BJ (cell line): ENCODE results near the gene NAA38. TPM values are rescaled to one million over a fixed set of nuclear protein-coding genes. Genes with fewer than 3 reads are reported as not detected.

Experiments
- CTCF ChIA-PET: fragments of 350-600 bp; formaldehyde crosslinking; extraction: SDS; loops from one replicate; lab custom pipeline; 2021; ENCODE audit warnings: antibody characterized with exemption, inconsistent platforms; lab: Yijun Ruan, JAX
- POLR2A ChIA-PET: fragments of 300-600 bp; sonication (Branson Sonifier 250); formaldehyde crosslinking; extraction: SDS; loops from one replicate; lab custom pipeline; 2021; ENCODE audit warnings: antibody characterized with exemption; lab: Charles Lee
- DNase-seq: peaks from one replicate; pipeline ENCODE4 v3.0.0-alpha.2; 2011; ENCODE audit warnings: low read depth
- H3K27me3 ChIP-seq: 2 replicates; pipeline ENCODE4 v1.6.0; 2011; ENCODE audit warnings: low read length; ENCODE audit not compliant: control insufficient read depth, insufficient read depth
- H3K36me3 ChIP-seq: 2 replicates; pipeline ENCODE4 v1.5.1; 2011; ENCODE audit warnings: low read length; ENCODE audit not compliant: control insufficient read depth, insufficient read depth
- H3K4me3 ChIP-seq: 2 replicates; pipeline ENCODE4 v1.5.1; 2011; ENCODE audit warnings: low read depth, mild to moderate bottlenecking, control low read depth, low read length
- CTCF ChIP-seq: IDR thresholded peaks from 2 replicates; pipeline ENCODE4 v1.5.1; 2011; ENCODE audit warnings: low read depth, mild to moderate bottlenecking, control low read depth, inconsistent platforms, low read length, moderate library complexity; ENCODE audit not compliant: insufficient read depth
- polyA plus RNA-seq: library from polyadenylated mRNA; depleted of rRNA; stranded (reverse); fragments of >200 nt; gene quantifications from 2 replicates; pipeline ENCODE4 v1.2.3, GENCODE V29; 2011

Gene NAA38
- polyA plus RNA-seq, 1 experiment, result 82.7 TPM

- ChIA-PET POLR2A (no interaction called here), CTCF (interaction anchor here (1.5 to 2.9 kb wide), 2 partner anchors 8 to 14 kb away, joined by 4 to 13 read pairs; no protein-coding TSS in a partner anchor)
- TF ChIP-seq CTCF, result no peak
- DNase-seq, result no peak
- Histone ChIP-seq H3K36me3 (no peaks in the 10 kb centered on the region), H3K27me3 (peaks cover 6% of the 10 kb centered on the region), H3K4me3 (no peak overlapping the region)
These were observed 26.7 kb downstream of the NAA38 start for GRCh38 chr17:7830616-7831015.

- no peak for TF ChIP-seq CTCF
- ChIA-PET CTCF (interaction anchor here (0.6 to 3.1 kb wide), 12 partner anchors 9 to 233 kb away, joined by 3 to 17 read pairs (median 4); partner anchors contain the start of gene KDM6B), POLR2A (no interaction called here)
- no peak for DNase-seq
- peaks cover 5% of the 10 kb centered on the region for H3K27me3 ChIP-seq
- no peak overlapping the region for H3K4me3 ChIP-seq
- H3K36me3 ChIP-seq, result no peaks in the 10 kb centered on the region
These were observed 32.0 kb downstream of the NAA38 start for GRCh38 chr17:7825206-7825990.

- Histone ChIP-seq H3K27me3 (peaks cover 3% of the 10 kb centered on the region), H3K4me3 (no peak overlapping the region), H3K36me3 (no peaks in the 10 kb centered on the region)
- CTCF ChIA-PET, result interaction anchor here (0.7 to 3.1 kb wide), 14 partner anchors 8 to 234 kb away, joined by 3 to 17 read pairs (median 4); partner anchors contain the start of gene KDM6B
- no peak for DNase-seq
- POLR2A ChIA-PET, result no interaction called here
- TF ChIP-seq CTCF, result no peak
These were observed 33.1 kb downstream of the NAA38 start for GRCh38 chr17:7824021-7824924.

GRCh38 chr17:7823581-7824001 lies 33.8 kb downstream of the NAA38 start:
- no peak overlapping the region for H3K4me3 ChIP-seq
- TF ChIP-seq CTCF, result no peak
- ChIA-PET CTCF (interaction anchor here (0.6 to 2.2 kb wide), 15 partner anchors 9 to 566 kb away, joined by 3 to 14 read pairs (median 4); no protein-coding TSS in a partner anchor), POLR2A (no interaction called here)
- H3K36me3 ChIP-seq, result no peaks in the 10 kb centered on the region
- peaks cover 3% of the 10 kb centered on the region for H3K27me3 ChIP-seq
- no peak for DNase-seq
